Measurements from ENCODE around the gene ZNF543. TPM values are rescaled to one million over a fixed set of nuclear protein-coding genes. Genes with fewer than 3 reads are reported as not detected.

The ZNF543 gene
- total and polyA plus RNA-seq, 2 of the 13 experiments (the other 11 are each of a cell fraction or from before 2014, with no cell fraction given), result 2.1 to 8.9 TPM

- TF ChIP-seq ELF4 (CRISPR knock-in tag; IDR thresholded peaks at IDR 0.05; ENCODE audit: borderline replicate concordance), result peak; percentile 88; the same call in 1 of the 2 replicates
- TF ChIP-seq ZNF546 (CRISPR knock-in tag; conservative IDR thresholded peaks at IDR 0.05), result no peak
- TF ChIP-seq GMEB1 (CRISPR knock-in tag; IDR thresholded peaks at IDR 0.05; ENCODE audit: borderline replicate concordance), result peak; percentile 100
- no peak for TF ChIP-seq ZBTB7B (CRISPR knock-in tag; IDR thresholded peaks at IDR 0.05)
- no peak for TF ChIP-seq ZNF629 (CRISPR knock-in tag; conservative IDR thresholded peaks at IDR 0.05)
- no peak for TF ChIP-seq NFE2 (CRISPR knock-in tag; IDR thresholded peaks at IDR 0.05)
- 0 out of 2 replicates have a peak, but pooled peaks have one; percentile 15 for TF ChIP-seq CTCF (CRISPR knock-in tag; IDR thresholded peaks at IDR 0.05)
- no peak for TF ChIP-seq ZNF33B (CRISPR knock-in tag; IDR thresholded peaks at IDR 0.05)
- TF ChIP-seq CSRNP1 (CRISPR knock-in tag; IDR thresholded peaks at IDR 0.05), result no peak
- no peak for TF ChIP-seq ZSCAN12 (CRISPR knock-in tag; IDR thresholded peaks at IDR 0.05)
- no peak for TF ChIP-seq MED8 (CRISPR knock-in tag; IDR thresholded peaks at IDR 0.05; ENCODE audit: insufficient replicate concordance)
- no peak for TF ChIP-seq SKIL (CRISPR knock-in tag; IDR thresholded peaks at IDR 0.05; ENCODE audit: borderline replicate concordance)
- no peak for TF ChIP-seq RAD21 (CRISPR knock-in tag; IDR thresholded peaks at IDR 0.05)
- TF ChIP-seq MIXL1 (CRISPR knock-in tag; IDR thresholded peaks at IDR 0.05), result peak; percentile 78
- no peak; the same call in 1 of the 2 replicates for TF ChIP-seq NCOR1 (IDR thresholded peaks at IDR 0.05; ENCODE audit: borderline replicate concordance, low read length)
- TF ChIP-seq SP140L (CRISPR knock-in tag; IDR thresholded peaks at IDR 0.05; ENCODE audit: borderline replicate concordance), result no peak
- TF ChIP-seq CBX1 (IDR thresholded peaks at IDR 0.05; ENCODE audit: low read depth), result no peak
- TF ChIP-seq ZNF781 (CRISPR knock-in tag; IDR thresholded peaks at IDR 0.05; ENCODE audit: borderline replicate concordance, not compliant biosample characterization), result peak; percentile 32
- TF ChIP-seq SRSF4 (IDR thresholded peaks at IDR 0.05; ENCODE audit: low read depth, low read length, poor library complexity, severe bottlenecking), result no peak
Observed at GRCh38 chr19:57362997-57363687, 42.9 kb downstream of the ZNF543 start, which contains the start of the genes TRAPPC2B and ZNF547 (continued).
